ENCODE results near the gene HABP4.

DNA sequence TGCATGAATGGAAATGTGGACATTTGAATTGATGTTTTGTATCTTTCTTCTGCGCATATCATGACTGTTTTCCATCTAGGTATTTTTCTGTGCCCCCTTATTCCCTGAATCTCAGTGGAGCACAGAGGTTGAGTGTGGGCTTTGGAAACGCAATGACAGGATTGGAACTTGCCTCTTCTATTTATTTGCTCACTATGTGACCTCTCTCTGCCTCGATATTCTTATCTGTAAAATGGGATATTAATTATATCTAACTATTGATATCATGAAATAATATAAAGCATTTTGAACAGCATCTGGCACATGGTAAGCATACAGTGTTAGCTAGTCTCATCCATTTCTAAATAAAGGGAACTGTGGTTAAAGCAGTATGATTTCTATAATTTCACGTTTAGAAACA is 26.0 kb downstream of the HABP4 start:
- TF ChIP-seq CHD1 (IDR thresholded peaks at IDR 0.05; ENCODE audit: low read depth, low read length), result no peak
- TF ChIP-seq, protein P1, sequence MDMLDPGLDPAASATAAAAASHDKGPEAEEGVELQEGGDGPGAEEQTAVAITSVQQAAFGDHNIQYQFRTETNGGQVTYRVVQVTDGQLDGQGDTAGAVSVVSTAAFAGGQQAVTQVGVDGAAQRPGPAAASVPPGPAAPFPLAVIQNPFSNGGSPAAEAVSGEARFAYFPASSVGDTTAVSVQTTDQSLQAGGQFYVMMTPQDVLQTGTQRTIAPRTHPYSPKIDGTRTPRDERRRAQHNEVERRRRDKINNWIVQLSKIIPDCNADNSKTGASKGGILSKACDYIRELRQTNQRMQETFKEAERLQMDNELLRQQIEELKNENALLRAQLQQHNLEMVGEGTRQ (IDR thresholded peaks at IDR 0.05; ENCODE audit: low read depth, low read length), result no peak
- no peak for TF ChIP-seq CEBPB (IDR thresholded peaks at IDR 0.05; ENCODE audit: low read depth, low read length)
- TF ChIP-seq, protein P2, sequence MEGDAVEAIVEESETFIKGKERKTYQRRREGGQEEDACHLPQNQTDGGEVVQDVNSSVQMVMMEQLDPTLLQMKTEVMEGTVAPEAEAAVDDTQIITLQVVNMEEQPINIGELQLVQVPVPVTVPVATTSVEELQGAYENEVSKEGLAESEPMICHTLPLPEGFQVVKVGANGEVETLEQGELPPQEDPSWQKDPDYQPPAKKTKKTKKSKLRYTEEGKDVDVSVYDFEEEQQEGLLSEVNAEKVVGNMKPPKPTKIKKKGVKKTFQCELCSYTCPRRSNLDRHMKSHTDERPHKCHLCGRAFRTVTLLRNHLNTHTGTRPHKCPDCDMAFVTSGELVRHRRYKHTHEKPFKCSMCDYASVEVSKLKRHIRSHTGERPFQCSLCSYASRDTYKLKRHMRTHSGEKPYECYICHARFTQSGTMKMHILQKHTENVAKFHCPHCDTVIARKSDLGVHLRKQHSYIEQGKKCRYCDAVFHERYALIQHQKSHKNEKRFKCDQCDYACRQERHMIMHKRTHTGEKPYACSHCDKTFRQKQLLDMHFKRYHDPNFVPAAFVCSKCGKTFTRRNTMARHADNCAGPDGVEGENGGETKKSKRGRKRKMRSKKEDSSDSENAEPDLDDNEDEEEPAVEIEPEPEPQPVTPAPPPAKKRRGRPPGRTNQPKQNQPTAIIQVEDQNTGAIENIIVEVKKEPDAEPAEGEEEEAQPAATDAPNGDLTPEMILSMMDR (conservative IDR thresholded peaks at IDR 0.05; ENCODE audit: low read depth, low read length), result no peak
- no peak for TF ChIP-seq MAFK (IDR thresholded peaks at IDR 0.05; ENCODE audit: low read depth, low read length)
- TF ChIP-seq POLR2A (IDR thresholded peaks at IDR 0.05; ENCODE audit: low read depth, low read length), result no peak
- TF ChIP-seq FOS (IDR thresholded peaks at IDR 0.05; ENCODE audit: low read depth, low read length), result no peak
- TF ChIP-seq RFX5 (IDR thresholded peaks at IDR 0.05; ENCODE audit: low read depth, low read length), result no peak
- TF ChIP-seq BHLHE40 (IDR thresholded peaks at IDR 0.05; ENCODE audit: low read depth, low read length), result no peak
